K562 (cell line): ENCODE data around the gene LRRC4C. TPM values are rescaled to one million over a fixed set of nuclear protein-coding genes. Genes with fewer than 3 reads are reported as not detected.

ENCODE experiments used
- AFF4 ChIP-seq: sonication (generic); formaldehyde crosslinking; IDR thresholded peaks from 2 replicates; pipeline ENCODE4 v1.8.0; 2023; ENCODE audit warnings: mild to moderate bottlenecking, missing genetic modification reagents
- OTX1 ChIP-seq: fragments of 450-650 bp; formaldehyde crosslinking; IDR thresholded peaks from 2 replicates; pipeline ENCODE4 v1.4.0; 2022; ENCODE audit warnings: mild to moderate bottlenecking
- RERE ChIP-seq: sonication (generic); formaldehyde crosslinking; IDR thresholded peaks from 2 replicates; pipeline ENCODE4 v1.8.0; 2023; ENCODE audit warnings: missing genetic modification reagents, mild to moderate bottlenecking, borderline replicate concordance
- SUPT5H ChIP-seq: fragments of 450-650 bp; IDR thresholded peaks from 2 replicates; pipeline ENCODE4 v1.6.1; 2016
- TCF7 ChIP-seq: sonication (generic); IDR thresholded peaks from 2 replicates; pipeline ENCODE4 v1.6.1; 2016; ENCODE audit warnings: antibody characterized with exemption, borderline replicate concordance
- THAP7 ChIP-seq: fragments of 250-450 bp; sonication (Bioruptor Pico); IDR thresholded peaks from 2 replicates; pipeline ENCODE4 v1.5.0; 2021
- ZNF354B ChIP-seq: fragments of 250-450 bp; sonication (Bioruptor Pico); IDR thresholded peaks from 2 replicates; pipeline ENCODE4 v1.4.0; 2020
- ZNF668 ChIP-seq: fragments of 250-450 bp; sonication (Bioruptor Pico); IDR thresholded peaks from 2 replicates; pipeline ENCODE4 v1.8.0; 2022; ENCODE audit warnings: mild to moderate bottlenecking, inconsistent platforms
- ZZZ3 ChIP-seq: fragments of 450-650 bp; IDR thresholded peaks from 2 replicates; pipeline ENCODE4 v1.6.1; 2016; ENCODE audit warnings: antibody characterized with exemption, mild to moderate bottlenecking, moderate library complexity
- polyA plus RNA-seq, 8 experiments: library from polyadenylated mRNA; depleted of rRNA in 4 of 8; stranded (reverse) in 5 of 8; unstranded in 3 of 8; fragments of >200 nt; fragmentation: Nextera tagmentation in 2 of 8; fragmentation: Illumina TruSeq in 1 of 8; extraction: Ambion mirVana in 2 of 8; extraction: Trizol in 1 of 8; gene quantifications; 2 replicates each; pipeline versions ENCODE4 v1.2.1 to v1.2.3, GENCODE V29; 2011 to 2014; ENCODE audit warnings: inconsistent platforms in 1 of 8, missing spikeins in 1 of 8
- total RNA-seq, 7 experiments: library from RNA; depleted of rRNA in 6 of 7; stranded (reverse); fragments of >200 nt in 6 of 7; fragmentation: Illumina TruSeq in 2 of 7; extraction: Trizol in 2 of 7; gene quantifications; 2 replicates each; pipeline versions ENCODE4 v1.2.1 to v1.2.3, GENCODE V29; 2011 to 2021; ENCODE audit warnings: low replicate concordance in 1 of 7

LRRC4C gene
- total and polyA plus RNA-seq, 9 of the 15 experiments (the other 6 are each of a cell fraction or from before 2014, with no cell fraction given) = not detected

- no peak for TF ChIP-seq AFF4 (CRISPR knock-in tag)
- TF ChIP-seq ZNF354B (CRISPR knock-in tag) = no peak
- TF ChIP-seq THAP7 (CRISPR knock-in tag) = no peak
- TF ChIP-seq OTX1 (CRISPR knock-in tag) = no peak
- TF ChIP-seq ZNF668 (CRISPR knock-in tag) = no peak
- TF ChIP-seq TCF7 = no peak
- no peak for TF ChIP-seq RERE (CRISPR knock-in tag)
- TF ChIP-seq ZZZ3 = no peak
- TF ChIP-seq SUPT5H = no peak
These were observed 204.5 kb downstream of the LRRC4C start (continued) for GRCh38 chr11:41254966-41255365.
